Measurements from ENCODE around the gene PAPPA.

GRCh38 chr9:116416421-116416820 is 262.8 kb downstream of the PAPPA start:
- no peak for TF ChIP-seq CTCF (IDR thresholded peaks at IDR 0.05; ENCODE audit: poor library complexity, severe bottlenecking)
- no peak for TF ChIP-seq REST (IDR thresholded peaks at IDR 0.05; ENCODE audit: borderline replicate concordance)
- no peak for TF ChIP-seq RAD21 (conservative IDR thresholded peaks at IDR 0.05)
- TF ChIP-seq EP300 (conservative IDR thresholded peaks at IDR 0.05; ENCODE audit: poor library complexity, severe bottlenecking): no peak
- no peak for TF ChIP-seq MXI1 (conservative IDR thresholded peaks at IDR 0.05; ENCODE audit: poor library complexity, severe bottlenecking)
- no peak for TF ChIP-seq SMC3 (conservative IDR thresholded peaks at IDR 0.05; ENCODE audit: poor library complexity)
- TF ChIP-seq TAF1 (IDR thresholded peaks at IDR 0.05; ENCODE audit: low read depth): no peak
- TF ChIP-seq POLR2AphosphoS5 (IDR thresholded peaks at IDR 0.05): no peak
